ENCODE measurements around the gene ELOVL7.
"Not testable (repeated sequence)": the region's sequence is repeated elsewhere in the genome, so short reads cannot be mapped to it uniquely, and the experiment has no call there.

ELOVL7 gene

GRCh38 chr5:60792438-60792837 is 51.6 kb downstream of the ELOVL7 start:
- DNase-seq, result no peak

- no peak for DNase-seq
Observed at GRCh38 chr5:60789551-60789950, 54.5 kb downstream of the ELOVL7 start.

- DNase-seq, result no peak
Observed at GRCh38 chr5:60788863-60789513, 55.1 kb downstream of the ELOVL7 start.

GRCh38 chr5:60779466-60779865 is 64.6 kb downstream of the ELOVL7 start:
- DNase-seq, result peak in 2 of 14 donors; percentile 10 to 11

GRCh38 chr5:60776343-60776742 is 67.7 kb downstream of the ELOVL7 start:
- no peak for DNase-seq

GRCh38 chr5:60765019-60765709 is 78.9 kb downstream of the ELOVL7 start:
- no peak for DNase-seq

GRCh38 chr5:60763061-60763460 is 81.0 kb downstream of the ELOVL7 start:
- DNase-seq, result no peak

- no peak for DNase-seq
Observed at GRCh38 chr5:60754495-60754894, 89.6 kb downstream of the ELOVL7 start.

- no peak for DNase-seq
Observed at GRCh38 chr5:60744682-60745081, 99.4 kb downstream of the ELOVL7 start.

- DNase-seq, result no peak
Observed at GRCh38 chr5:60743511-60744314, 100.4 kb downstream of the ELOVL7 start.

GRCh38 chr5:60740322-60740721 is 103.7 kb downstream of the ELOVL7 start:
- no peak for DNase-seq

GRCh38 chr5:60738933-60739332 is 105.1 kb downstream of the ELOVL7 start:
- no peak for DNase-seq

GRCh38 chr5:60738461-60738860 is 105.6 kb downstream of the ELOVL7 start:
- DNase-seq, result no peak

GRCh38 chr5:60730858-60731257 is 113.2 kb downstream of the ELOVL7 start:
- DNase-seq, result not testable (repeated sequence)

- DNase-seq, result no peak
Observed at GRCh38 chr5:60727033-60727679, 116.9 kb downstream of the ELOVL7 start.

- no peak for DNase-seq
Observed at GRCh38 chr5:60724126-60724525, 119.9 kb downstream of the ELOVL7 start.

GRCh38 chr5:60722416-60722815 is 121.7 kb downstream of the ELOVL7 start:
- no peak for DNase-seq

GRCh38 chr5:60719329-60719728 is 124.7 kb downstream of the ELOVL7 start:
- DNase-seq, result no peak

GRCh38 chr5:60718166-60718892 is 125.7 kb downstream of the ELOVL7 start:
- DNase-seq, result no peak

- not testable (repeated sequence) for DNase-seq
Observed at GRCh38 chr5:60715201-60715928, 128.7 kb downstream of the ELOVL7 start.

- no peak for DNase-seq
Observed at GRCh38 chr5:60712950-60713349, 131.1 kb downstream of the ELOVL7 start.

Data from C1 segment of cervical spinal cord (tissue), 14 donors.